ENCODE data around the gene HSP90AB1.
A peak's percentile ranks its signal among the peaks of the same experiment; 100 is the strongest.

DNA sequence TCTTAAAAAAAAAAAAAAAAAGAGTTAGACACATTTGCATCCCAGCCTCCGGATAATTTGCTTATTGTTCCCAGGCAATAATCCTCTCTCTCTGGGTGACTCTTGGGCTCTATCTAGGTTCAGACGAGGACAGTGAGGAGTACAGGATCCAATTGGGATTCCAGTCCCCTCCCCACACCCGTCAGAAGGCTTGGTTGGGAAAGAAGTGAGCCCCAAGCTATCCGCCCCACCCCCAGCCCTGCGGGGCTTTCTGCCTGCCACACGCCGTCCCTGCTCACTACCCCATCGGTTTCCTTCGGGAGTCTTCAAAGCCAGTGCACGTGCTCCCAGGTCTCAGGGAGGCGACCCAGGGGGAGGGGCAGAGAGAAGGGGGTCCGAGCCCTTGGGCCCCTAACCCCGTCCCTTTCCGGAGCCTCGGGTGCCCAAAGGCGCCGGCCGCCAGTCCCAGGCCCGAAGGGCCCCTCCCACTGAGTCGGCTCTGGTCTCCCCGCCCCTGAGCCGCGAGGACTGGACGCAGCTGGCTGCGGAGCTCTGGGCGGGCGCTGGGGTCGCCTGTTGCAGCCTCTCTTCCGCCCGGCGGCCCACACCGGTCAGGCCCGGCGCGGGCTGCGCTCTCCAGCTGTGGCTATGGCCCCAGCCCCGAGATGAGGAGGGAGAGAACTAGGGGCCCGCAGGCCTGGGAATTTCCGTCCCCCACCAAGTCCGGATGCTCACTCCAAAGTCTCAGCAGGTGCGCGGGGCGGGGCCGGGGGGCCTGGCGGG, 27.7 kb upstream of the HSP90AB1 start:
- TF ChIP-seq POLR2A (IDR thresholded peaks at IDR 0.05) = peak in 2 of 4 donors; percentile 45 to 74
- TF ChIP-seq, protein P1, sequence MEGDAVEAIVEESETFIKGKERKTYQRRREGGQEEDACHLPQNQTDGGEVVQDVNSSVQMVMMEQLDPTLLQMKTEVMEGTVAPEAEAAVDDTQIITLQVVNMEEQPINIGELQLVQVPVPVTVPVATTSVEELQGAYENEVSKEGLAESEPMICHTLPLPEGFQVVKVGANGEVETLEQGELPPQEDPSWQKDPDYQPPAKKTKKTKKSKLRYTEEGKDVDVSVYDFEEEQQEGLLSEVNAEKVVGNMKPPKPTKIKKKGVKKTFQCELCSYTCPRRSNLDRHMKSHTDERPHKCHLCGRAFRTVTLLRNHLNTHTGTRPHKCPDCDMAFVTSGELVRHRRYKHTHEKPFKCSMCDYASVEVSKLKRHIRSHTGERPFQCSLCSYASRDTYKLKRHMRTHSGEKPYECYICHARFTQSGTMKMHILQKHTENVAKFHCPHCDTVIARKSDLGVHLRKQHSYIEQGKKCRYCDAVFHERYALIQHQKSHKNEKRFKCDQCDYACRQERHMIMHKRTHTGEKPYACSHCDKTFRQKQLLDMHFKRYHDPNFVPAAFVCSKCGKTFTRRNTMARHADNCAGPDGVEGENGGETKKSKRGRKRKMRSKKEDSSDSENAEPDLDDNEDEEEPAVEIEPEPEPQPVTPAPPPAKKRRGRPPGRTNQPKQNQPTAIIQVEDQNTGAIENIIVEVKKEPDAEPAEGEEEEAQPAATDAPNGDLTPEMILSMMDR (IDR thresholded peaks at IDR 0.05) = peak in 1 of 6 experiments; percentile 7
